Skin epidermis (tissue), 12 donors: ENCODE measurements around the gene COL17A1.

Source experiments
- H3K27ac ChIP-seq, 21 experiments: fragments of 200-600 bp; sonication (generic) in 11 of 21; one replicate each; pipeline ENCODE4 v1.5.0; 2020; ENCODE audit warnings: mild to moderate bottlenecking in 3 of 21, inconsistent platforms in 2 of 21, moderate library complexity in 2 of 21
- H3K4me3 ChIP-seq, 7 experiments: fragments of 200-600 bp; sonication (generic) in 2 of 7; one replicate each; pipeline ENCODE4 v1.5.0; 2020; ENCODE audit warnings: inconsistent platforms in 2 of 7, mild to moderate bottlenecking in 2 of 7, moderate library complexity in 1 of 7

The COL17A1 gene

DNA sequence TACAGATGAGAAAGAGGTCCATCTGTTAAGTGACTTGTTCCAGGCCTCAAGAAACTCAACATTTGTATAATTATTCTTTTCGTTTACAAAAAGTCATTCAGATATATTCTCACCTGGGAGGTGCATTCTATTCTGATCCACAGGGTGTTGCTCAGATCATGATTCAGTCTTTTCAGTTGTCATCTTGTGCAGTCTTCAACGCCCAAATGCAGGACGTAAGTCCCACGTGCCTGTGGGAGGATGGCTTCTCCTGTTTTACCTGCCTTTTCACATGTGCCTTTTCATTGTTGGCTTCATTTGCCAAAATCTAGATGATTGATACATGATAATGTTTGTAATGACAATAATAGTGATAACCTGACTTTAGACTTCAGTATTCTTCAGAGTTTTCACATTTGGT lies 72.2 kb downstream of the COL17A1 start:
- no peak overlapping the region for H3K4me3 ChIP-seq
- no peak overlapping the region for H3K27ac ChIP-seq

DNA sequence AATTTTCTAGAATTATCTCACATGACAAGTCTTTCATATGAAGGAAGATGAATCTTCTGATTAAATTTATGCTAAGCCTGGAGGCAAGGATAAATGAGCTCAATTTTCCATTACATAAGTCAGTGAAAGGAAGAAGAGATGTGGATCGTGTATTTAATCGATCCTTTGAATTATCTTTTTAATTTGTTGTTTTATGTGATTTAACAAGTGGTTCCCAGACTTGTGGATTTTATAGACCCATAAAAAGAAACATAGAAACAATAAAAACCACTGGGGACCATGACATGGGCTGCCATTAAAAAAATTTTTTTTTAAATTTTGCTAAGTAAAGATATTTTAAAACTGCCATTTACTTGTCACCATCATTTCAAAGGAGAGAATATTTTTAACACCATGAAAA lies 73.8 kb downstream of the COL17A1 start:
- Histone ChIP-seq H3K27ac (no peak overlapping the region), H3K4me3 (no peak overlapping the region)

DNA sequence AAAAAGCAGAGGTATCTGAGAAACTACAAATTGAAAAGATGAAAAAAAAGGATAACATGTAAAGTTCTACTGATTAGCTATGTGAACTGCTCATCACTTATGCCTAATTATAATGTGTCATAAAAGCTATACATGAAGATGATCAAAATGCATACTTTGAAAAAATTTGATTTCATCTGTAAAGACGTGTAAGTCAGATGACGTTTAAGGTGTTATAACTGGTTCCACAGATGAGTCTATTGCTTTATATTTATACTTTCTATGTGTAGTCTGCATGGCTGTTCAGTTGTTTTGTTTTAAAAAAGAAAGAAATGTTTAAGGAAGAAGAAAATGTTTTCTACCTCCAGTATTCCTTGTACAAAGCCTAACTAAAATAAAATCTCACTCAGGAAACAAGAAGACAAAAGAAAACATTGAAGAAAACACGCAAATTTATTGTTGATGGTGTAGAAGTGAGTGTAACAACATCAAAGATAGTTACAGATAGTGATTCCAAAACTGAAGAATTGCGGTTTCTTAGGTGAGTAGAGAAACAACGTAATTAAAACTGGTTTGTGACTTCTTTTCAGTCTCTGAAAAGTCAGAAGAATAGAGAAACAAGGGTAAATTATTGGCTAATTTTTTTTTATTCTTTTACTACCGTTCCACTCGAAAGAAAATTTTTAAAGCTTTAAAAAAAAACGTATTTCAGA lies 80.4 kb downstream of the COL17A1 start:
- no peak overlapping the region for H3K27ac ChIP-seq
- no peak overlapping the region for H3K4me3 ChIP-seq

GRCh38 chr10:104002911-104003310 lies 82.8 kb downstream of the COL17A1 start:
- Histone ChIP-seq H3K4me3 (no peak overlapping the region), H3K27ac (no peak overlapping the region)

GRCh38 chr10:103998805-103999204 lies 86.9 kb downstream of the COL17A1 start:
- Histone ChIP-seq H3K4me3 (no peak overlapping the region), H3K27ac (no peak overlapping the region)

DNA sequence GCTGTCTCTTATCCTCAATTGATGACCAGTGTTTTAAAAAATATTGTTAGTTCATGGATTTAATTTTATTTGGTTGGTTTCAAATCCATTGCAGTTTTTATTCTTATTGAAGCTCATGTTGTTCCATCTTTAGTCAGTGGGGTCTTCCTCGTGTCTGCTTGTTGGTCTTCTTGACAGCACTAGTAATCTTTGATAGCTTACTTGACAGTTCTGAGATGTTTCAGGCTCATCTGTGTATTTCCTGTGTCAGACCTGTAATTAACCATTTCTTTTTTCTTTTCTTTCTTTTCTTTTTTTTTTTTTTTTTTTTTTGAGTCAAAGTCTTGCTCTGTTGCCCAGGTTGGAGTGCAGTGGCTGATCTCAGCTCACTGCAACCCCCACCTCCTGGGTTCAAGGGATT lies 90.5 kb downstream of the COL17A1 start:
- Histone ChIP-seq H3K27ac (no peak overlapping the region), H3K4me3 (no peak overlapping the region)

GRCh38 chr10:103991393-103992128 lies 94.1 kb downstream of the COL17A1 start:
- Histone ChIP-seq H3K27ac (no peak overlapping the region), H3K4me3 (no peak overlapping the region)

DNA sequence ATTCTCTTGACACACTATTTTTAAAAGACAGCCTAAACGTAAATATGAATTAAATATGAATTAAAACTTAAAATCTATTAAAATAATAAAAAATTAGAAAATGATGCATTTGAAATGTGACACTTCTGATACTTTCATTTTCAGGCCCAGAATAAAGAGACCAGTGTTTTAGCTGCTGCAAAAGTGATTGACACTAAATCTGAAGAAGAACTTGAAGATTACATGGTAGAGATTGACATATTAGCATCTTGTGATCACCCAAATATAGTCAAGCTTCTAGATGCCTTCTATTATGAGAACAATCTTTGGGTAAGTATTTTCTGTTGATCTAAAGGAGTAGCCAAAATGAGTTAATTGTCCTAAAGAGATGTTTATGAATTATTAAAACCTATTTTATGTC lies 95.1 kb downstream of the COL17A1 start:
- Histone ChIP-seq H3K27ac (no peak overlapping the region), H3K4me3 (no peak overlapping the region)

DNA sequence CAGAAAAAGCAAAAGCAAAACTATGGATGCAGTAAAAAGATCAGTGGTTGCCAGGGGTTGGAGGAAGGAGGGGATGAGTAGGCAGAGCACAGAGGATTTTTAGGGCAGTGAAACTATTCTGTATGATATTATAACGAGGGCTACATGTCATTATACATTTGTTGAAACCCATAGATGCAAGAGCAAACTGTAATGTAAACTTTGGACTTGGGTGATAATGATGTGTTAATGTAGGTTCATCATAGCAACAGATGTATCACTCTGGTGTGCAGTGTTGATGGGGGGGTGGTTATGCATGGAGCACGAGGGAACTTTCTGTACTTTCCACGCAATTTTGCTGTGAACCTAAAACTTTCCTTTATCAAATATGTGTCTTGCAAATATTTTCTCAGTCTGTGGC lies 95.6 kb downstream of the COL17A1 start:
- no peak overlapping the region for H3K4me3 ChIP-seq
- H3K27ac ChIP-seq: no peak overlapping the region

DNA sequence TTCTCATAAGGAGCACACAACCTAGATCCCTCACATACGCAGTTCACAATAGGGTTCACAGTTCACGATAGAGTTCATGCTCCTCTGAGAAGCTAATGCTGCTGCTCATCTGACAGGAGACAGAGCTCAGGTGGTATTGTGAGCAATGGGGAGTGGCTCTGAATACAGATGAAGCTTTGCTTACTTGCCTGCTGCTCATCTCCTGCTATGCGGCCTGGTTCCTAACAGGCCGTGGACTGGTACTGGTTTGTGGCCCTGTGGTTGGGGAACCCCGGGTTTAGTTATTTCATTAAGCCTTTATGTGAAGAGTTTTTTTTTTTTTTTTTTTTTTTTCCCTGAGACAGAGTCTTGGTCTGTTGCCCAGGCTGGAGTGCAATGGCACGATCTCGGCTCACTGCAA lies 99.3 kb downstream of the COL17A1 start:
- H3K4me3 ChIP-seq: no peak overlapping the region

DNA sequence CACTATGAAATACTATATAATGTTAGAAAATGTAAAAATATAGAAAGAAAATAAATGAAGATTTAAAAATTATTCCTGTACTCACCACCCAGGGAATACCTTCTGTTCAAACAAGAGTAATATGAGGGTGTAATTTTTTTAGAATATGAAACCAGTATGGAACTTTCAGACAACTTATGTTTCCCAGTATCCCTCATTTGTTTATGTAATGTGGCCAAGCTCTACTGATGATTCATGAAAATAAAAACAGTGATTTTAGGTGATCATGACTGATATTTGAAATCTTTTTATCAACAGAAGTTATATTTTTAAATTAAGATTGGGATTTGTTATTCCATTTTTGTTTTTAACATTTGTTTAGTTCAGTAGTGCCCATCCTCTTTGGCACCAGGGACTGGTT lies 100.0 kb downstream of the COL17A1 start:
- Histone ChIP-seq H3K27ac (no peak overlapping the region), H3K4me3 (no peak overlapping the region)

More for the DNA sequence above, 99.3 kb downstream of the COL17A1 start:
- H3K27ac ChIP-seq: no peak overlapping the region

GRCh38 chr10:103983367-103983911 lies 102.2 kb downstream of the COL17A1 start:
- Histone ChIP-seq H3K27ac (peak overlapping the region in 12 of 21 experiments; percentile 9 to 77 (median 44)), H3K4me3 (no peak overlapping the region)

- H3K27ac ChIP-seq: peak overlapping the region in 2 of 21 experiments; percentile 66 to 77
- no peak overlapping the region for H3K4me3 ChIP-seq
Measured at GRCh38 chr10:103982639-103983038, 103.0 kb downstream of the COL17A1 start.
